BJ (cell line): Measurements from ENCODE around the gene PARD6B. TPM values are rescaled to one million over a fixed set of nuclear protein-coding genes. Genes with fewer than 3 reads are reported as not detected.

ENCODE experiments used
- CTCF ChIA-PET: fragments of 350-600 bp; formaldehyde crosslinking; extraction: SDS; loops from one replicate; lab custom pipeline; 2021; ENCODE audit warnings: antibody characterized with exemption, inconsistent platforms; lab: Yijun Ruan, JAX
- POLR2A ChIA-PET: fragments of 300-600 bp; sonication (Branson Sonifier 250); formaldehyde crosslinking; extraction: SDS; loops from one replicate; lab custom pipeline; 2021; ENCODE audit warnings: antibody characterized with exemption; lab: Charles Lee
- DNase-seq: peaks from one replicate; pipeline ENCODE4 v3.0.0-alpha.2; 2011; ENCODE audit warnings: low read depth
- H3K27me3 ChIP-seq: 2 replicates; pipeline ENCODE4 v1.6.0; 2011; ENCODE audit warnings: low read length; ENCODE audit not compliant: control insufficient read depth, insufficient read depth
- H3K36me3 ChIP-seq: 2 replicates; pipeline ENCODE4 v1.5.1; 2011; ENCODE audit warnings: low read length; ENCODE audit not compliant: control insufficient read depth, insufficient read depth
- H3K4me3 ChIP-seq: 2 replicates; pipeline ENCODE4 v1.5.1; 2011; ENCODE audit warnings: low read depth, mild to moderate bottlenecking, control low read depth, low read length
- CTCF ChIP-seq: IDR thresholded peaks from 2 replicates; pipeline ENCODE4 v1.5.1; 2011; ENCODE audit warnings: low read depth, mild to moderate bottlenecking, control low read depth, inconsistent platforms, low read length, moderate library complexity; ENCODE audit not compliant: insufficient read depth
- polyA plus RNA-seq: library from polyadenylated mRNA; depleted of rRNA; stranded (reverse); fragments of >200 nt; gene quantifications from 2 replicates; pipeline ENCODE4 v1.2.3, GENCODE V29; 2011

Gene PARD6B
- polyA plus RNA-seq, 1 experiment, result 0.11 TPM

- Histone ChIP-seq H3K4me3 (no peak overlapping the region), H3K36me3 (no peaks in the 10 kb centered on the region), H3K27me3 (no peaks in the 10 kb centered on the region)
- TF ChIP-seq CTCF, result 0 out of 2 replicates have a peak, but pooled peaks have one; percentile 24
- ChIA-PET CTCF (interaction anchor here (0.8 to 4.1 kb wide), 11 partner anchors 33 to 162 kb away, joined by 3 to 45 read pairs (median 3); no protein-coding TSS in a partner anchor), POLR2A (interaction anchor here (0.6 kb wide), 1 partner anchor 974 kb away, joined by 19 read pairs; no protein-coding TSS in a partner anchor)
- DNase-seq, result no peak
Observed at GRCh38 chr20:50746138-50746940, 15.0 kb downstream of the PARD6B start.

GRCh38 chr20:50747275-50747674 lies 15.9 kb downstream of the PARD6B start:
- ChIA-PET CTCF (interaction anchor here (1.2 to 4.1 kb wide), 3 partner anchors 41 to 159 kb away, joined by 3 to 45 read pairs (median 4); no protein-coding TSS in a partner anchor), POLR2A (no interaction called here)
- H3K4me3 ChIP-seq, result no peak overlapping the region
- H3K27me3 ChIP-seq, result no peaks in the 10 kb centered on the region
- no peak for DNase-seq
- no peaks in the 10 kb centered on the region for H3K36me3 ChIP-seq
- TF ChIP-seq CTCF, result no peak

- no peak for TF ChIP-seq CTCF
- no peaks in the 10 kb centered on the region for H3K27me3 ChIP-seq
- H3K36me3 ChIP-seq, result no peaks in the 10 kb centered on the region
- ChIA-PET POLR2A (no interaction called here), CTCF (interaction anchor here (0.6 to 3.4 kb wide), 28 partner anchors 8 to 600 kb away, joined by 3 to 33 read pairs (median 4); no protein-coding TSS in a partner anchor)
- H3K4me3 ChIP-seq, result no peak overlapping the region
- no peak for DNase-seq
Observed at GRCh38 chr20:50750145-50750671, 18.8 kb downstream of the PARD6B start.

GRCh38 chr20:50753152-50753551 lies 21.8 kb downstream of the PARD6B start:
- Histone ChIP-seq H3K27me3 (no peaks in the 10 kb centered on the region; the same call in 1 of the 2 replicates), H3K4me3 (no peak overlapping the region), H3K36me3 (no peaks in the 10 kb centered on the region)
- ChIA-PET POLR2A (no interaction called here), CTCF (interaction anchor here (0.5 to 2.1 kb wide), 5 partner anchors 8 to 1283 kb away, joined by 3 to 6 read pairs (median 6); no protein-coding TSS in a partner anchor)
- TF ChIP-seq CTCF, result no peak
- no peak for DNase-seq

- Histone ChIP-seq H3K27me3 (no peaks in the 10 kb centered on the region; the same call in 1 of the 2 replicates), H3K36me3 (no peaks in the 10 kb centered on the region), H3K4me3 (no peak overlapping the region)
- DNase-seq, result no peak
- POLR2A ChIA-PET, result no interaction called here
- no peak for TF ChIP-seq CTCF
- CTCF ChIA-PET, result interaction anchor here (1.0 to 1.9 kb wide), 3 partner anchors 10 to 129 kb away, joined by 3 to 6 read pairs (median 6); no protein-coding TSS in a partner anchor
Observed at GRCh38 chr20:50754420-50754819, 23.0 kb downstream of the PARD6B start.
